Measurements from ENCODE around the gene OR5K4. TPM values are rescaled to one million over a fixed set of nuclear protein-coding genes. Genes with fewer than 3 reads are reported as not detected.

The OR5K4 gene
- total and polyA plus RNA-seq, 2 donors (not counting 1 experiment from before 2014, with no cell fraction given): not detected

DNA sequence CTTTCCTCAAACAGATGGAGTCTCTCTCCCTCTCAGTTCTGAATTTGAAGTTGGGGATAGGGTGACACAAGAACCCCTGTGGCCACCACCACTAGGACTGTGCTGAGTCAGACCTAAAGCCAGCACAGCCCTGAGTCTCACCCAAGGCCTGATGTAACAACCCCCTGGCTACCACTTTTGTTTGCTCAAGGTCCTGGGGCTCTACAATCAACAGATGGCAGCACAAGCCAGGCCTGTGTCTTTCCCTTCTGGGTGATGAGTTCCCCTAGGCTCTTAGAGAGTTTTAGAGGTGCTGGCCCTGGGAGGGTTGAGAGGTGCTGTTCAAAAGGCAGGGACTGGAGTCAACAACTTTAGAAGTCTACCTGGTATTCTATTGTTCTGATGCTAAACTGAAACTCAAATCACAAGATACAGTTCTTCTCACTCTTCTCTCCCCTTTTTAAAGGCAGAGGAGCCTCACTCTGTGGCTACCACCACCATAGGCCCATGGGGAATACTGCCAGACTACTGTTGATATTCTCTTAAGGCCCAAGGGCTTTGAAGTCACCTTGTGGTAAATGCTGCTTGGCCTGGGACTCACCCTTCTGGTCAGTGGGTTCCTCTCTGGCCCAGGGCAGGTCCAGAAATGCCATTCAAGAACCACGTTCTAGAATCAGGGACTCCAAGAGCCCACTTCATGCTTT, 6.5 kb downstream of the OR5K4 start:
- Mint-ChIP-seq H3K27ac (no peak overlapping the region), H3K27me3 (no peaks in the 10 kb centered on the region), H3K4me3 (no peak overlapping the region), H3K4me1 (no peaks in the 10 kb centered on the region), H3K9me3 (ENCODE audit: insufficient read depth) (peaks cover 4% of the 10 kb centered on the region)
- intact Hi-C loops (cut with micrococcal nuclease): no loop called here
- WGBS (ENCODE audit: insufficient coverage): 83% methylated on average over 1 of the region's 1 CpG
- no peak overlapping the region for H2AFZ ChIP-seq (ENCODE audit: insufficient read depth, low read depth, low read length, poor library complexity, severe bottlenecking)
- DNase-seq: no peak
- no peaks in the 10 kb centered on the region for H3K36me3 ChIP-seq (replicated peaks in 1 of 2; ENCODE audit: control extremely low read depth in 1 of 2, control insufficient read depth in 1 of 2, extremely low read depth in 1 of 2, insufficient read depth in 2 of 2, low read length in 1 of 2)
- H3K9ac ChIP-seq (ENCODE audit: low read length): no peak overlapping the region
- no peak for ATAC-seq (ENCODE audit: low read depth)
- H3K4me1 ChIP-seq (ENCODE audit: control insufficient read depth in 2 of 2, insufficient read depth in 2 of 2, low read length in 2 of 2): no peaks in the 10 kb centered on the region
- no peaks in the 10 kb centered on the region for H3K79me2 ChIP-seq (ENCODE audit: control insufficient read depth, insufficient read depth, low read length)
- CTCF ChIA-PET: no interaction called here
- no peak overlapping the region for H3K27ac ChIP-seq (ENCODE audit: low read length in 2 of 2)
- H4K20me1 ChIP-seq (ENCODE audit: control insufficient read depth, insufficient read depth, low read length, poor library complexity, severe bottlenecking): no peaks in the 10 kb centered on the region
- POLR2A ChIA-PET: no interaction called here
- H3K4me2 ChIP-seq (replicated peaks; ENCODE audit: low read depth, low read length, poor library complexity, severe bottlenecking): no peak overlapping the region
- peaks cover 0 to 12% (median 7%) of the 10 kb centered on the region in 3 donors for H3K9me3 ChIP-seq (ENCODE audit: control extremely low read depth in 1 of 3, control insufficient read depth in 2 of 3, insufficient read depth in 1 of 3, low read length in 2 of 3)
- TF ChIP-seq, protein P1, sequence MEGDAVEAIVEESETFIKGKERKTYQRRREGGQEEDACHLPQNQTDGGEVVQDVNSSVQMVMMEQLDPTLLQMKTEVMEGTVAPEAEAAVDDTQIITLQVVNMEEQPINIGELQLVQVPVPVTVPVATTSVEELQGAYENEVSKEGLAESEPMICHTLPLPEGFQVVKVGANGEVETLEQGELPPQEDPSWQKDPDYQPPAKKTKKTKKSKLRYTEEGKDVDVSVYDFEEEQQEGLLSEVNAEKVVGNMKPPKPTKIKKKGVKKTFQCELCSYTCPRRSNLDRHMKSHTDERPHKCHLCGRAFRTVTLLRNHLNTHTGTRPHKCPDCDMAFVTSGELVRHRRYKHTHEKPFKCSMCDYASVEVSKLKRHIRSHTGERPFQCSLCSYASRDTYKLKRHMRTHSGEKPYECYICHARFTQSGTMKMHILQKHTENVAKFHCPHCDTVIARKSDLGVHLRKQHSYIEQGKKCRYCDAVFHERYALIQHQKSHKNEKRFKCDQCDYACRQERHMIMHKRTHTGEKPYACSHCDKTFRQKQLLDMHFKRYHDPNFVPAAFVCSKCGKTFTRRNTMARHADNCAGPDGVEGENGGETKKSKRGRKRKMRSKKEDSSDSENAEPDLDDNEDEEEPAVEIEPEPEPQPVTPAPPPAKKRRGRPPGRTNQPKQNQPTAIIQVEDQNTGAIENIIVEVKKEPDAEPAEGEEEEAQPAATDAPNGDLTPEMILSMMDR (IDR thresholded peaks at IDR 0.05): no peak
- no peak for TF ChIP-seq EZH2 (IDR thresholded peaks at IDR 0.05; ENCODE audit: borderline replicate concordance, insufficient read depth, low read depth, low read length, poor library complexity, severe bottlenecking)
- H3K4me3 ChIP-seq (ENCODE audit: control extremely low read depth in 1 of 5, extremely low read depth in 1 of 5, insufficient read depth in 1 of 5, low read depth in 2 of 5, low read length in 4 of 5): no peak overlapping the region
- H3K27me3 ChIP-seq (replicated peaks in 1 of 4; ENCODE audit: control extremely low read depth in 1 of 4, control insufficient read depth in 3 of 4, insufficient read depth in 4 of 4, low read length in 3 of 4): no peaks in the 10 kb centered on the region

DNA sequence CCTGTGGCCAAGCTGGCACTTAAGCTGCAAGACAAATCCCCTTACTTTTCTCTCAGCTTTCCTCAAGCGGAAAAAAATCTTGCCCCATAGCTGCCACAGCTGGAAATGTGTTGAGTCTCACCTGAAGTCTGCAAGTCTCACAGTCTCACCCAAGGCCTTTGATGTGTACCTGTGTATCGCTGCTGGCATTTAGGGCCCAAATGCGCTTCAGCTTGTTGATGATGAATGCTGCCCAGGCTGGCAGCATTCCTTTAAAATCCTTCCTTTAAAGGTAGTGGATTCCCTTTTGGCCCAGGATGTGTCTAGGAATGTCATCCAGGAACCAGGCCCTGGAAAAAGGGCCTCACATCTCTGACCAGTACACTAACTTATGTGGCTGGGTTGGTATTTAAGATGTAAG, 7.0 kb downstream of the OR5K4 start:
- ATAC-seq (ENCODE audit: low read depth) (no peak), DNase-seq (no peak)
- no peak overlapping the region for H3K27ac ChIP-seq (ENCODE audit: low read length in 2 of 2)
- H3K9me3 ChIP-seq (ENCODE audit: control extremely low read depth in 1 of 3, control insufficient read depth in 2 of 3, insufficient read depth in 1 of 3, low read length in 2 of 3): peaks cover 0 to 12% (median 7%) of the 10 kb centered on the region in 3 donors
- Mint-ChIP-seq H3K9me3 (ENCODE audit: insufficient read depth) (peaks cover 4% of the 10 kb centered on the region), H3K4me3 (no peak overlapping the region), H3K4me1 (no peaks in the 10 kb centered on the region), H3K27me3 (no peaks in the 10 kb centered on the region), H3K27ac (no peak overlapping the region)
- WGBS (ENCODE audit: insufficient coverage): 100% methylated on average over 2 of the region's 3 CpGs
- no peaks in the 10 kb centered on the region for H3K27me3 ChIP-seq (replicated peaks in 1 of 4; ENCODE audit: control extremely low read depth in 1 of 4, control insufficient read depth in 3 of 4, insufficient read depth in 4 of 4, low read length in 3 of 4)
- no peak overlapping the region for H2AFZ ChIP-seq (ENCODE audit: insufficient read depth, low read depth, low read length, poor library complexity, severe bottlenecking)
- H3K79me2 ChIP-seq (ENCODE audit: control insufficient read depth, insufficient read depth, low read length): no peaks in the 10 kb centered on the region
- no peak overlapping the region for H3K9ac ChIP-seq (ENCODE audit: low read length)
- ChIA-PET POLR2A (no interaction called here), CTCF (no interaction called here)
- H3K4me2 ChIP-seq (replicated peaks; ENCODE audit: low read depth, low read length, poor library complexity, severe bottlenecking): no peak overlapping the region
- H3K4me3 ChIP-seq (ENCODE audit: control extremely low read depth in 1 of 5, extremely low read depth in 1 of 5, insufficient read depth in 1 of 5, low read depth in 2 of 5, low read length in 4 of 5): no peak overlapping the region
- H3K36me3 ChIP-seq (replicated peaks in 1 of 2; ENCODE audit: control extremely low read depth in 1 of 2, control insufficient read depth in 1 of 2, extremely low read depth in 1 of 2, insufficient read depth in 2 of 2, low read length in 1 of 2): no peaks in the 10 kb centered on the region
- H4K20me1 ChIP-seq (ENCODE audit: control insufficient read depth, insufficient read depth, low read length, poor library complexity, severe bottlenecking): no peaks in the 10 kb centered on the region
- no peaks in the 10 kb centered on the region for H3K4me1 ChIP-seq (ENCODE audit: control insufficient read depth in 2 of 2, insufficient read depth in 2 of 2, low read length in 2 of 2)
- intact Hi-C loops (cut with micrococcal nuclease): no loop called here
- no peak for TF ChIP-seq EZH2 (IDR thresholded peaks at IDR 0.05; ENCODE audit: borderline replicate concordance, insufficient read depth, low read depth, low read length, poor library complexity, severe bottlenecking)
- TF ChIP-seq, protein P1 (IDR thresholded peaks at IDR 0.05): no peak
